ENCODE data around the gene KRTAP20-2.

KRTAP20-2 gene

DNA sequence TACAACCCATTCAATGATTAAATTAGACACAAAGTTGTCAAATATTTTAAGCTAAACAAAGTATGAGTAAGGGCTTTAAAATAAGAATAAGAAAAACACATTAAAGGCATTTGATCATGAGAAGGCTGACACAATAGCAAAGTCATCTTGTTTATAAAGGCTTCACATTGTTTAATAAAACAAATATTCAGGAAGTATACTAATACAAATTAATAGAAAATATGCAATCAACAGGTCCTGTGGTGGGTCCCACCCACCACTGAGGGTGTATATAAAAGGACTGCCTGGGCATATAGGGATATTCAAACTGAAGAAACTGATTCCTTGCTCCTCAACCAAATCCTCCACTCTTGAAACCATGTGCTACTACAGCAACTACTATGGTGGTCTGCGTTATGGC, at the start of gene KRTAP20-2:
Gene KRTAP20-2, plus strand, starts transcription at position 301 of the 400 bp plus-strand sequence. Its CDS starts 58 bp downstream, at position 359.
- no peak for DNase-seq (ENCODE audit: low spot score)

DNA sequence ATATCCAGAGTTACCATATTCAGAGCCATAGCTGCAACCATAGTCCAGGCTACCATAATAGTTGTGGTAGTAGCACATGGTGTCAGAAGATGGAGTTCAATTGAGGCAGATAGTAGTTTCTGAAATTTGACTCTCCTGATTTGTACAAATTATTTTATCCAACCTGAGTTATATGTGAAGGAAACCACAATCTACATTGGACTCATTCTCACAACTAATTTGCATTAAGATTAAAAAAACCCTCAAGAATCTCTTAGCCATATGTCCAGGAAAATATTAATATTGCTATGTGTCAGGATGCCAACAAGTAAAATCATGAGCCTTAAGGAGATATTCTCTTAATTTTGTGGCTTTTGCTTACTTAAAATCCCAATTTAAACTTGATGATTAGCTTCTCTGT, 44.7 kb upstream of the KRTAP20-2 start, which contains the start of gene KRTAP22-2:
Gene KRTAP22-2, minus strand, starts transcription at position 101 of the 400 bp plus-strand sequence.
- DNase-seq (ENCODE audit: low spot score): no peak

DNA sequence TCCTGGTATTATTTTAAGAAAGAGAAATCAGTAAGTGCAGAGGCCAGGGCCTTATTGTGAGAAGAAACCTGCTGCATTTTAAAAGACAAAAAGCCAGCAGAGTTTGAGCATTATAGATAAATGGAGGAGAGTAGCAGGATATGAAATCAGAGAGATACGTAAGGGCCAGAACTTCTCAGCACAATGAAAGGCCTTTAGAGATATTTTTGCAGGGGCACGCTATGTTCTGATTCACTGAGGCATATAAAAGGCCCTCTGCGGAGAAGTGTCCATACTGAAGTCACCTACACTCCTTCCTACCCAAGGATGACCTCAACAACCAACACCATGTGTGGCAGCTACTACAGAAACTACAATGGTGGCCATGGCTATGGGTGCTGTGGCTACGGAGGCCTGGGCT, 42.9 kb upstream of the KRTAP20-2 start, which contains the start of gene KRTAP6-3:
Gene KRTAP6-3, plus strand, starts transcription at position 301 of the 400 bp plus-strand sequence. Its CDS starts 6 bp downstream, at position 307.
- no peak for DNase-seq (ENCODE audit: low spot score)

DNA sequence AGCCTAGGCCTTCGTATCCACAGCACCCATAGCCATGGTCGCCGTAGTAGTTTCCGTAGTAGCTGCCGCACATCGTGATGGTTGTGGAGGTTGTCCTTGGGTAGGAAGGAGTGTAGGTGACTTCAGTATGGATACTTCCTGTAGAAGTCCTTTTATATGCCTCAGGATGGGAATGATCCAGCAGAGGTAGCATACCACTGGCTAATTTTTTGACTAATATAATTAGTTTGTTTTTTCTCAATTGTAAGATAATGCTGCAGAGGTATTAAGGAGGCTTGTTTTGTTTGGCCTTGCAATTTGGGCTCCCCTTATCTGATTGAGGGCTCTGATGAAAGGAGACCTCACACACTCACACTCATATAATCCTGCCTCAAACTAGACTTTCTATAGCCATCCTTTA, 36.2 kb upstream of the KRTAP20-2 start, which contains the start of gene KRTAP6-2:
Gene KRTAP6-2, minus strand, starts transcription at position 101 of the 400 bp plus-strand sequence. Its CDS starts 28 bp downstream, at position 73.
- no peak for DNase-seq (ENCODE audit: low spot score)

DNA sequence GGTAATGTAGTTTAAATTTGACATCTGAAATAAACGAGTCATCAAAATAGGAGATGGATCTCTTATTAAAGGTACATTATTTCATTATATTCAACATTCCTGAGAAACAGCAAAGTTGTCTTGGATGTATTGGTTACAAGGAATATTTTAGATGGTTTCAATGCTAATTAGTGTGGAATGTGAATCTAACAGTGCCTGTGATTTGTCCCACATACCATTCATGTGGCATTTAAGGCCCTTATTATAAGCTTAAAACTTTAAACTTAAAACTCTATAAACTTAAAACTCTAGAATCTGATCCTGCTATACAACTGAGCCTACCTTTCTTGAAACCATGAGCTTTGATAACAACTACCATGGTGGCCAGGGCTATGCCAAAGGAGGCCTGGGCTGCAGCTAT, 34.2 kb upstream of the KRTAP20-2 start, which contains the start of gene KRTAP22-1:
Gene KRTAP22-1, plus strand, starts transcription at position 301 of the 400 bp plus-strand sequence.
- DNase-seq (ENCODE audit: low spot score): no peak

DNA sequence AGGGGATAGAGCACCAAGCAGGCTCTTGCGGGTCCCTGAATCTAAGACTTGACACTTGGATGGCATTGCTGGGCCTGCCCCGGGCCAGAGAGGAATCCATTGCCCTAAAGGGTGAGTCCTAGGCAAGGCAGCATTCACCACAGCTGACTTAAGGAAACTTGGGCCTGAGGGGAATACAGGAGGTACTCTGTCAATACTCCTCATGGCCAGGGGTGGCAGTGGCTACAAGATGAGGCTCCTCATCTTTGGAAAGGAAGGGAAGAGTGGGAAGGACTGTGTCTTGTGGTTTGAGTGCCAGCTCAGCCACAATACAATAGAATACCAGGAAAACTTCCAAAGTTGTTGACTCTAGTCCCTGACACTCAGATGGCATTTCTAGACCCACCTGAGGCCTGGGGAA, 29.0 kb upstream of the KRTAP20-2 start:
- DNase-seq (ENCODE audit: low spot score): no peak

DNA sequence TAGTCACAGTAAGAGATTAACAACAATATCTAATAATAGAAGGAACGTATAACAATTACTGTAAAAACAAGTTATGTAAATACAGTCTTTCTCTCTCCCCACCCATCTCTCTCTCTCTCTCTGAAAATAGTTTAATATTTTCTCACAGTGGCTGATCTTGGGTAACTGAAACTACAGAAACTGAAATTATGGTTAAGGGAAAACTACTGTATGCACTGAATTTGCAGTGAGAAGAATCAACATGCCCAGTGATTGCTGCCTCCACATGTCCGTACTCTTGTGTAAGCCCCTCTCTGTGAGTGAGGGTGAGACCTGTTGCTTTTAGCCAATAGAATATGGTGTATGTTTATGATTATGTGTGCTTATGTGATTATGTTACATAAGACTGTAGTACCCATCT, 22.9 kb upstream of the KRTAP20-2 start:
- no peak for DNase-seq (ENCODE audit: low spot score)

DNA sequence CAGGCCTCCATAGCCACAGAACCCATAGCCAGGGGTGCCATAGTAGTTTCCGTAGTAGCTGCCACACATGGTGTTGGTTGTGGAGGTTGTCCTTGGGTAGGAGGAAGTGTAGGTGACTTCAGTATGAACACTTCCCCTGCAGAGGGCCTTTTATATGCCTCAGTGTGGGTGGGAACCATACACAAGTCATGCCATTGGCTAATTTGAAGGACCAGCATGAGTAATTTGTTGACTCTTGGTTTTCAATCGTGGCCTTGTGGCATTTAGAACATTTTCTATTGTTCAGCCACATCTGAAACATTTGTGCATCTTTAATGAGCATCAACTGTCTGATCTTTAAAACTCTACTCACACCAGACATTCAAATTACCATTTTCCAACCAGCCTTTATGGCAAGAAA, 21.2 kb upstream of the KRTAP20-2 start, which contains the start of gene KRTAP6-1:
Gene KRTAP6-1, minus strand, starts transcription at position 95 of the 400 bp plus-strand sequence. Its CDS starts 26 bp downstream, at position 69.
- no peak for DNase-seq (ENCODE audit: low spot score)

DNA sequence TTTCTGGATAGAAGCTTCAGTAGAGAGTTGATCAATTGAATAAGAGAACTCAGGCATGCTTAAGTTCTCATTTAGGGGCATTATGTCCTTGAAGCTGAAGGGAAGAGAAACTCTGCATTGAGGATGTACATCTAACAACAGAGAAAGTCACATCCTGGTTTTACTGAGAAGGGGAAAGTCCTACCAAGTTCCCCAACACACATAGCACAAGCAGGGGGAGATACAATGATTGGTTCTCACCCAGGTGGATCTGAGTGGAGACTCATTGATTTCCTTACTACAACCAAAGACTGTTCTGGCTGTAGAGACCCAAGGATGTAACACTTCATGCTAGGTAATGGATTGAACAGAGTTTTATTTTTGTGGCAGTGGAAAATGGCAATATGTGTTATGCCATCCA, 19.8 kb upstream of the KRTAP20-2 start:
- no peak for DNase-seq (ENCODE audit: low spot score)

DNA sequence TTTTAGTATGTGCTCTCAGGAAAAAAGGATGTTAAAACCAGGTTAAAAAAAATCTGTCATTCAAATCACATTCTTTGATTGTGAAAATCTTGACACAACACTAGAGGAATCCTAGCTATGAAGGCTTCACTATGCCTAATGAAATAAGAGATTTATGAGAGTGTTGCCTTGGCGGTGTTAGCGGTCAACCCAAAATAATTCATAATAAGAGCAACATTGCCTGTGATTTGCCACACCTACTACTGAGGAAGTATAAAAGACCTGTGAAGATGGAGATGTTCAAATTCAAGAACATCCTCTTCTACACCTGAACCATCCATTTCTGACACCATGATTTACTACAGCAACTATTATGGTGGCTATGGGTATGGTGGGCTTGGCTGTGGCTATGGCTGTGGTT, 18.9 kb upstream of the KRTAP20-2 start, which contains the start of gene KRTAP20-1:
Gene KRTAP20-1, plus strand, starts transcription at position 301 of the 400 bp plus-strand sequence. Its CDS starts 30 bp downstream, at position 331.
- DNase-seq (ENCODE audit: low spot score): no peak

DNA sequence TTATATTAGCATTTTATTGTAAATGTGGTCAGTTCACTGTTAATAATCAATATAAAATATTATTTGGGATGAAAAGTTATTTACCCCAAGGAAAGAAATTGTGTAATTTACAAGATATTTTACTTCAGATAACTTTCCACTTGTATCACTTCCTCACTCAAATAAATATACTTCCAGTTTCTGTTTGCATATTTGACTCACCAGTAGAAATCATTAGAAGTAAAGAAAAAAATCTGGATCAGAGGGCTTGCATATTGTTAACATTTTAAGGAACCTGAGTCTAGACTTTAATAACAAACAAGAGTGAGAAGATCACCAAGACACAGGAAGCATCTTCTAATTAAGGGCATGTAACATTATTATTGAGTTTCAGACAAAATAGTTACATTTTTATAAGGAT, 14.9 kb upstream of the KRTAP20-2 start:
- DNase-seq (ENCODE audit: low spot score): no peak

DNA sequence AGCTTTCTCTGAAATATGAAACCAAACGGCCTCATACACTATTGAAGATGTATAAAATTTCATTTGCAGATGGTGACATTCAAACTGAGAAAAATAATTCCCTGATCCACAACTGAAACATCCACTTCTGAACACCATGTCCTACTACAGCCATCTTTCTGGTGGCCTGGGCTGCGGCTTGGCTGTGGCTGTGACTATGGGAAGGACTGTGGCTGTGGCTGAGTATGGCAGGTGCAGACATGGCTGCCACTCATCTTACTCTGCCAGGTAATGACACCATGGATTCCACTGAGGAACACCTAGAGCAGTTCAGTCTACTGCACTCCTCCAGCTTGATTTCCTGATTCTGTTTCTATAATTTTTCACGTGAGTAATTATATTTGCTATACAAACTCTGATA, 14.5 kb upstream of the KRTAP20-2 start, which contains the start of gene KRTAP20-4:
Gene KRTAP20-4, plus strand, starts transcription at position 106 of the 400 bp plus-strand sequence.
- no peak for DNase-seq (ENCODE audit: low spot score)

DNA sequence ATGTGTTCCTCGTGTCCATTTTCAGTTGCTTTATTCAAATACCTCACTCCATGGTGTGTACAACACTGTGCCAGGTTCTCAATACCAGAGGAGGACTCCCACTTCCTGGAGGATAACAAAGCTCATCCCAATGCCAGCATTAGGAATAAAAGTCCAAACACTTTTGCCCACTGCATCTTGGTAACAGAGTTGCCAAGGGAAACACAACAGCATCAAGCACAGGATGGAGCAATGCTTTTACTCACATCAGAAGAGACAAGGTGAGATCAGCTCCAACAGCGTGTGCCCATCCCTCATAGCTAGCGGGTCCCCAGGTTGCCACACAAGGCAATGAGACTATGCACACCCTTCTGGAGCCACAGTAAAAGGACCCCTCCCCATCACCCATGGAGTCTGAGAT, 11.6 kb upstream of the KRTAP20-2 start:
- no peak for DNase-seq (ENCODE audit: low spot score)

DNA sequence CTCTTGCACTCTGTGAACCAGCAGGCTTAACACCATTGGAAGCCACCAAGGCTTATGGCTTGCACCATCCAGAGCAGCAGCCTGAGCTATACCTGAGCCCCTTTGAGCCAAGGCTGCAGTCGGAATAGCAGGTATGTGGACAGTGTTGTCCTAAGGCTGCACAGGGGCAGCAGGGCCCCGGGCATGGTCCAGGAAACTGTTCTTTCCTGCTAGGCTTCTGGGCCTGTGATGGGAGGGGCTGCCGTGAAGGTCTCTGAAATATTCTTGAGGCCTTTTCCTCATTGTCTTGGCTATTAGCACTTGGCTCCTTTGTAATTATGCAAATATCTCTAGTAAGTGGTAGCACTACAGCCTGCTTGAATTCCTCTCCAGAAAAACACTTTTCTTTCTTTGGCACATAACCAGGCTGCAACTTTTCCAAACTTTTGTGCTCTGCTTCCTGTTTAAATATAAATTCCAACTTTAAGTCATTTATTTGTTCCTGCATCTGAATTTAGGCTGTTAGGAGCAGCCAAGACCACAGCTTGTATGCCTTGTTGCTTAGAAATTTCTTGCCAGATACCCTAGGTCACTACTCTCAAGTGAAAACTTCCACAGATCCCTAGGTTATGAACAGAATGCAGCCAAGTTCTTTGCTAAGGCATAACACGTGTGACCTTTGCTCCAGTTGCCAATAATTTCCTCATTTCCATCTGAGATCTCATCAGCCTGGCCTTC, 9.4 kb upstream of the KRTAP20-2 start:
- no peak for DNase-seq (ENCODE audit: low spot score)

DNA sequence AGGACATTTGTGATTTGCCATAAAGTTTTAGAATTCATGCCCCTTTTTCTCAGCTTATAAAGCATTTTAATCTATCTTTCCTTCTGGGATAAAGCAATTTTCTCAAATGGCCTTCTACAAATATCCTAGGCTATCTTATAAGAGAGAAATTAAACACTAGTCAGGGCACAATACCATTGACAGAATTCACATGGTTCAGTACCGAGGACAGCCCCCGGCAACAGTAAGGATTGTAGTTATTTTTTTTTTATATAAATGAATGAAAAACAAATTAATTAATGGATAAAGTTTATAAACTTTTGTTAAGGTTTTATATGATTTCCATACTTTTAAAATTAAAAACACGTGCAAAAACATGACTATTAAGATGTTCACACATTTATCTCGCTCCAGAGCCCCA, 6.9 kb upstream of the KRTAP20-2 start:
- no peak for DNase-seq (ENCODE audit: low spot score)

DNA sequence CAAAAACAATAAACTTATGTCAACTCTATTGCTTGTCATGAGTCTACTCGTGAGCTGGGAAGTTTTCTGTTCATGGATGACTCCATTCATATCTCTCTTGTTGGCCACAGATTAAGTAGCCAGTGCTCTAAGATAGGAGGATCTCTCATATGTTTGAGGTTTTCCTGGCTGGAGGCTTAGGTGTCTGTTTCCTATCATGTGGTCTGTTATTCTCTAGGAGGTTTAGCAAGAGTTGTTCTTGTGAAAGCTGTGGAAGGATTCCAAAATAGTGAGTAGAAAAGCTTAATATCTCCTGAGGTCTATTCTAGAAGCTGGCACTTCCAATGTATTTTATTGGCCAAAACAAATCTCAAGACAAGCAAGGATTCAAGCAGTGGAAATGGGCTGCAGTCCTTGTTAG, 5.8 kb upstream of the KRTAP20-2 start:
- no peak for DNase-seq (ENCODE audit: low spot score)

DNA sequence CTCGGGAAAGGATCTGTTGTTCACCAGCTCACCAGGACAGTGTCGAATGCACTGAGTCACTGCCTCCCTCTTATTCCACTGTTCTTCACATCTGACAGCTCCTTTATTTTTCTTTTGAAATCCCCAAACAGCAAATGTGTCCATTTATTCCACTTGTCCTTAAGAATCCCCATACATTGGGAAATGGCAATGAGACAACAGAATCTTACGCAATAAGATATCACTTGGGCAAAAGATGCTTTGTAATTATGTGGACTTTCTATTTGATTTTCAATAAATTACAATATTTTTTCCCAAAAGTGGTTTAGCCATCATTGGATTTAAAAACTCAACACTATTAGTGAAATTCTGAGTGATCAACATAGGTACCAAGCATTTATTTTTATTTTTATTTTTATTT, 3.7 kb downstream of the KRTAP20-2 start:
- DNase-seq (ENCODE audit: low spot score): no peak

DNA sequence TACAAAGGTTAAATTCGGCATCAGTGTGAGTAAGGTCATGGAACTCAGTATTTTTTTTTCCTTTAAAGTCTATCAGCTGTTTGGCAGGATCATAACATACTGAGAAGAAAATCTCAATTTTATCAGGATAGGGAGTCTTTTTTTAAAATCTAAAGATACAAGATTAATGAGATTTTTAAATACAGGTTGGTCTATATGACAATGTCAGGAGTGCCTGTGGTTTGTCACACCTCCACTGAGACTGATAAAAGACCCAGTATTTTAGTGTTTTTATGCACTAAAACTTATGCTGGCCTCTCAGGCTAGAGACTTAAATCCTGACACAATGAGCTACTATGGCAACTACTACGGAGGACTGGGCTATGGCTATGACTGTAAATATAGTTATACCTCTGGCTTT, 7.6 kb downstream of the KRTAP20-2 start, which contains the start of gene KRTAP20-3:
Gene KRTAP20-3, plus strand, starts transcription at position 301 of the 400 bp plus-strand sequence.
- DNase-seq (ENCODE audit: low spot score): no peak

DNA sequence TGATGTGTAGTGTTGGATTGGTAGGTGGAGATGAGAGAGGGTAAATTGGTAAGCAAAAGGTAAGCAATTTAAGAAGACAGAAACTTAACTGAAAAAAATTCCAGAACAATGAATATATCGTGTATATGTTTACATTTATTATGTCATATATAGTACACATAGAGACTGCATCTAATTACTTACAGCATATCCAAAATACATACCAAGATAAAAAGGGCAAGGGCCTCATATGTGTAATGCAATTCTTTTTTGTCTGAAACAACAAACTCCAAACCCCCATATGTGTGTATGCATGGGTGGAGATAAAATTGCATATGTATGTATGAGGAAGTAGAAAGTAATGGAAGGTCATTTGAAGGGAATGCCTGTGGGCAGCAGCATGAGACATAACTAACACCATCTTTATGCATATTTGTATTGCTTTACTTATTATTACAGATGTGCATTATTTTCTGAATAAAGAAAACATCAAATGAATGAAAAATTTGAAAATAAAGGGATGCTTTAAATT, 12.0 kb downstream of the KRTAP20-2 start:
- no peak for DNase-seq (ENCODE audit: low spot score)

DNA sequence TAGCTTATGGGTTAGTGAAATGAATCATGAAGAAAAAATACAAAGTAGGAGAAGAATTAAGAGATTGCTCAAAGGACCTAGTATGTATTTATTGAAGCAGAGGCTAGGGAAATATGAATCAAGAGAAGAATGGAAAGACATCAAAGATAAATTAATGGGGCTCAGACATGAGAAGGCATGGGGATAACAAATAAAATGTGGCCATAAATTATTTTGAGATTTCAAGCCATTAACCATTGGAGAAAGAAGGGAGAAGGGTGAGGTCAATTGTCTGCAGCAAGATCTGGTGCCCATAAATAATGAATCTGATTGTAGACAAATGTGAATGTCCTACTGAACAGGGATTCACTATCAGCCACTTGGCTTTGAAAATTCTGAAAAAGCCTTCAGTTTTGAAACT, 17.9 kb downstream of the KRTAP20-2 start:
- DNase-seq (ENCODE audit: low spot score): no peak

DNA sequence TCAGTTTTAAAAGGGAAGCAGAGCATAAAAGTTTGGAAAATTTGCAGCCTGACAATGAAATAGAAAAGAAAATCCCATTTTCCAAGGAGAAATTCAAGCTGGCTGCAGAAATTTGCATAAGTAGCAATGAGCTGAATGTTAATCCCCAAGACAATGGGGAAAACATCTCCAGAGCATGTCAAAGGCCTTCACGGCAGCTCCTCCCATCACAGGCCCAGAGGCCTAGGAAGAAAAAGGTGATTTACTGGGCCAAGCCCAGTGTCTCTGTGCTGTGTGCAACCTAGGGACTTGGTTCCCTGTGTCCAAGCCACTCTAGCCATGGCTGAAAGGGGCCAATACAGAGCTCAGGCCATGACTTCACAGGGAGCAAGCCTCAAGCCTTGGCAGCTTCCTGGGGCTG, 33.8 kb downstream of the KRTAP20-2 start:
- no peak for DNase-seq (ENCODE audit: low spot score)

DNA sequence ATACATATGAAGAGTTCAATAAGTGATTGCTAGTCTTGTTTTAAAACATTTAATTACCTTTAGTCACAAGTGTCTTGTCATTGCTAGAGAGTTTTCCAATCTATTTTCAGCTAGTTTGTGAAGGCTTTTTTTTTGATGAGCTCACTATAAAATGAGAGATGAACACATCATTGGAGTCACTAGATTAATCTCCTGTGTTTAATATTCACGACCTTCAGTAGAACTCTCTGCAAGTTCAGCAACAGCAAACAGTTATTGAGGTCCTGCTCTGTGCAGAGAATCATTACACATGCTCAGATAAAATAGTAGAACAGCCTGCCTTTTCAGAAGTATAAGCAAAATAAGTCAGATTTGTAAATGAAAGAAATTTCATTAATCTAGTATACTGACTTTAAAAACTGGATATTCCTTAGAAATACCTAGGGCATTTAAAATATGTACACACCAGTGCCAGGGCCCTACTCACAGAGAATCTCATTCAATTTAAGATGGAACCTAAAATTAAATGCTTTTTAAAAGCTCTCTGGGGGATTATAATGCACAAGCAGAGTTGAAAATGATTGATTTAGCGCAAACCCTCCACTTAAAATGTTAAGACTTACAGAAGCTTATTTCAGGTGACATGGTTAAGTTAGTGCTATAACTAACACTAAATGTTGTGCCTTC, 38.1 kb downstream of the KRTAP20-2 start:
- no peak for DNase-seq (ENCODE audit: low spot score)

DNA sequence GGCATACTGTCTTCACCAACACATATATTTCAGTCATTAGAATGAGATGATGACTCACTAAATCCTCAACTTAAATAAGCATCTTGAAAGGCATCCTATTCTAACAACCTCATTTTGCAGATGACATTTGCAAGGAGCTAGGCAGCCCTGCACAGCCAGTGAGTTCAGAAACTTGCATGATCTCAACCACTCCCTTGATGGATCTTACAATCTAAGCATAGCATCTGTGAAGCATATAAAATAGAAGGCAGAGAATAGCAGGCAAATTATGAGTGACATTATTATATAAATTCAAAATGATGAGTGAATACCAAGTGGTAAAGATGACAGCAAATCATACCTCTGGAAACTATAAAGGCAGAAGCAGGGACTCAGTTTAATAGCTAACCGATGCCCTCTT, 39.3 kb downstream of the KRTAP20-2 start:
- no peak for DNase-seq (ENCODE audit: low spot score)
